ENCODE results near the gene ARHGDIG. TPM values are rescaled to one million over a fixed set of nuclear protein-coding genes. Genes with fewer than 3 reads are reported as not detected.
A peak's percentile ranks its signal among the peaks of the same experiment; 100 is the strongest.

The ARHGDIG gene
- total RNA-seq, 1 experiment from 2014 or later = 5.9 TPM

GRCh38 chr16:283033-283805 is 2.8 kb downstream of the ARHGDIG start, which contains the start of gene PDIA2:
Gene PDIA2, plus strand, starts transcription at chr16:283164. Its CDS starts 6 bp downstream, at chr16:283170.
- no peak within 1 kb of the TSS for H2BK5ac ChIP-seq (ENCODE audit: insufficient read length, low read length)
- H3K79me1 ChIP-seq (ENCODE audit: insufficient read depth, low read depth, low read length, poor library complexity, severe bottlenecking) = no peaks in the 10 kb centered on the region
- no peak within 1 kb of the TSS for H2AK5ac ChIP-seq (ENCODE audit: insufficient read length, low read length)
- H3K23ac ChIP-seq (ENCODE audit: insufficient read length, low read depth, low read length) = no peak within 1 kb of the TSS
- H3K23me2 ChIP-seq (ENCODE audit: insufficient read length, low read depth, low read length, poor library complexity, severe bottlenecking) = peaks cover 3% of the 10 kb centered on the region
- H3K27me3 ChIP-seq (ENCODE audit: insufficient read depth, low read length) = no peaks in the 10 kb centered on the region; the same call in 1 of the 2 replicates
- Mint-ChIP-seq H3K9me3 (peaks cover 8 to 12% of the 10 kb centered on the region in 2 experiments), H3K4me1 (no peaks in the 10 kb centered on the region), H3K36me3 (ENCODE audit: insufficient read depth in 1 of 3, low read depth in 3 of 3) (peaks cover 16 to 21% (median 20%) of the 10 kb centered on the region in 3 experiments), H3K27me3 (ENCODE audit: low read depth) (peaks cover 35% of the 10 kb centered on the region), H3K27ac (no peak within 1 kb of the TSS), H3K4me3 (peak within 1 kb of the TSS in 1 of 2 experiments; percentile 7; a peak in 2 of 5 replicates)
- no peak within 1 kb of the TSS for H3K18ac ChIP-seq (ENCODE audit: insufficient read length, low read depth, low read length)
- no peak within 1 kb of the TSS for H2BK15ac ChIP-seq (ENCODE audit: low read depth, low read length)
- no peak within 1 kb of the TSS for H3K56ac ChIP-seq (ENCODE audit: insufficient read length, low read depth, low read length)
- H3K14ac ChIP-seq (ENCODE audit: insufficient read depth, low read length) = no peak within 1 kb of the TSS
- H3K4ac ChIP-seq (ENCODE audit: low read depth, low read length) = no peak within 1 kb of the TSS
- no CpG with 5 or more reads among the region's 25 CpGs for WGBS (ENCODE audit: extremely low coverage, insufficient read length, low lambda C conversion rate)
- no peak for TF ChIP-seq CTCF (conservative IDR thresholded peaks at IDR 0.05)
- H3K4me2 ChIP-seq (ENCODE audit: insufficient read depth, insufficient read length, low read length) = no peak within 1 kb of the TSS
- H4K8ac ChIP-seq (replicated peaks; ENCODE audit: insufficient read length, low read depth, low read length) = no peak within 1 kb of the TSS
- H3K27ac ChIP-seq (ENCODE audit: insufficient read length, low read depth, low read length) = no peak within 1 kb of the TSS
- no peaks in the 10 kb centered on the region for H3K4me1 ChIP-seq (ENCODE audit: insufficient read depth, low read length)
- H4K5ac ChIP-seq (ENCODE audit: insufficient read length, low read depth, low read length) = no peak within 1 kb of the TSS
- H3K9me3 ChIP-seq (ENCODE audit: control insufficient read depth, low read depth, low read length) = no peaks in the 10 kb centered on the region
- H3K79me2 ChIP-seq (ENCODE audit: insufficient read depth, low read length) = no peaks in the 10 kb centered on the region
- no peak for DNase-seq
- H4K20me1 ChIP-seq (ENCODE audit: control insufficient read depth, insufficient read depth, insufficient read length) = no peaks in the 10 kb centered on the region
- H2AFZ ChIP-seq (ENCODE audit: low read length) = no peak within 1 kb of the TSS
- no peak within 1 kb of the TSS for H3K9ac ChIP-seq (ENCODE audit: extremely low read depth, insufficient read length, low read length)
- no peak within 1 kb of the TSS for H4K91ac ChIP-seq (ENCODE audit: insufficient read length, low read depth, low read length)
- H3T11ph ChIP-seq (ENCODE audit: low read length) = no peak within 1 kb of the TSS
- H2BK120ac ChIP-seq (ENCODE audit: low read depth, low read length, poor library complexity, severe bottlenecking) = no peak within 1 kb of the TSS
- no peak within 1 kb of the TSS for H2BK20ac ChIP-seq (ENCODE audit: low read depth, low read length, poor library complexity, severe bottlenecking)
- H2BK12ac ChIP-seq (ENCODE audit: insufficient read length, low read depth, low read length) = no peak within 1 kb of the TSS

Measured in H9 (cell line).